Endothelial cell of umbilical vein (primary cell): ENCODE data around the gene KLHL25. TPM values are rescaled to one million over a fixed set of nuclear protein-coding genes. Genes with fewer than 3 reads are reported as not detected.

Experiments
- BruUV-seq: library from RNA; stranded (reverse); fragments of 400-500 nt; replicated peaks from 2 replicates; lab custom pipeline; 2021; lab: Mats Ljungman, UMichigan
- CTCF ChIA-PET: fragments of 300-600, 350-600 bp; sonication (Branson Sonifier 250); formaldehyde crosslinking; loops from one replicate; lab custom pipeline; 2021; ENCODE audit warnings: antibody characterized with exemption, inconsistent platforms; lab: Charles Lee
- POLR2A ChIA-PET: fragments of 300-600, 350-600 bp; sonication (Branson Sonifier 250); formaldehyde crosslinking; loops from one replicate; lab custom pipeline; 2021; ENCODE audit warnings: antibody characterized with exemption, inconsistent platforms; lab: Charles Lee
- DNase-seq: peaks from one replicate; pipeline ENCODE4 v3.0.0-alpha.2; 2011; ENCODE audit warnings: low read depth, low spot score
- FAIRE-seq: peaks from 2 replicates; lab custom pipeline; 2011; peaks lifted over from hg19 to GRCh38; lab: Jason Lieb, UNC
- H2AFZ ChIP-seq: 2 replicates; pipeline ENCODE4 v1.6.0; 2012; ENCODE audit warnings: low read depth, low read length, control low read depth, inconsistent platforms
- H3K27ac ChIP-seq: 2 replicates; pipeline ENCODE4 v1.5.1; 2011; ENCODE audit warnings: low read depth, mild to moderate bottlenecking, control low read depth, low read length, moderate library complexity; ENCODE audit not compliant: insufficient read depth
- H3K27me3 ChIP-seq, 2 experiments: 2 replicates each; pipeline versions ENCODE4 v1.6.0 to v1.6.1; 2011; ENCODE audit warnings: low read length in 2 of 2, mixed read lengths in 1 of 2; ENCODE audit not compliant: control insufficient read depth in 2 of 2, insufficient read depth in 2 of 2
- H3K36me3 ChIP-seq, 2 experiments: 2 replicates in 1 of 2; 3 replicates in 1 of 2; pipeline ENCODE4 v1.5.1; 2011; ENCODE audit warnings: low read length in 2 of 2, mild to moderate bottlenecking in 1 of 2, moderate library complexity in 1 of 2; ENCODE audit not compliant: control insufficient read depth in 2 of 2, insufficient read depth in 2 of 2; ENCODE audit errors: extremely low read depth in 1 of 2
- H3K4me1 ChIP-seq: 3 replicates; pipeline ENCODE4 v1.5.1; 2011; ENCODE audit warnings: mild to moderate bottlenecking, low read length; ENCODE audit not compliant: control insufficient read depth, insufficient read depth; ENCODE audit errors: extremely low read depth
- H3K4me2 ChIP-seq: 2 replicates; pipeline ENCODE4 v1.6.1; 2011; ENCODE audit warnings: low read length, control low read depth, mixed read lengths; ENCODE audit not compliant: insufficient read depth
- H3K4me3 ChIP-seq, 3 experiments: fragments of 200-600 bp in 1 of 3; sonication (generic), shearing (Covaris generic) in 1 of 3; replicated peaks in 1 of 3; 2 replicates each; pipeline ENCODE4 v1.5.1; 2011 to 2016; ENCODE audit warnings: control low read depth in 3 of 3, low read length in 3 of 3, mild to moderate bottlenecking in 2 of 3, inconsistent platforms in 1 of 3, low read depth in 1 of 3, moderate library complexity in 1 of 3; ENCODE audit not compliant: insufficient read depth in 1 of 3
- H3K79me2 ChIP-seq: 2 replicates; pipeline ENCODE4 v1.6.0; 2012; ENCODE audit warnings: low read length, inconsistent platforms; ENCODE audit not compliant: control insufficient read depth, insufficient read depth
- H3K9ac ChIP-seq: replicated peaks from 2 replicates; pipeline ENCODE3; 2011; ENCODE audit warnings: low read length, control low read depth; ENCODE audit not compliant: insufficient read depth; ENCODE audit errors: extremely low read depth
- H3K9me1 ChIP-seq: replicated peaks from 3 replicates; pipeline ENCODE4 v1.6.0; 2011; ENCODE audit warnings: mild to moderate bottlenecking, low read length; ENCODE audit not compliant: control insufficient read depth, insufficient read depth; ENCODE audit errors: extremely low read depth
- H3K9me3 ChIP-seq: replicated peaks from 2 replicates; pipeline ENCODE4 v1.5.1; 2012; ENCODE audit warnings: low read length, inconsistent platforms; ENCODE audit not compliant: control insufficient read depth, insufficient read depth
- H4K20me1 ChIP-seq: replicated peaks from 2 replicates; pipeline ENCODE3; 2011; ENCODE audit warnings: mild to moderate bottlenecking, low read length; ENCODE audit not compliant: control insufficient read depth, insufficient read depth; ENCODE audit errors: extremely low read depth
- CTCF ChIP-seq, 2 donors: IDR thresholded peaks; 1 replicate in 1 of 2; 2 replicates in 1 of 2; pipeline ENCODE4 v1.5.1; 2011; ENCODE audit warnings: low read length in 2 of 2, mild to moderate bottlenecking in 2 of 2, moderate library complexity in 2 of 2, control low read depth in 1 of 2, inconsistent platforms in 1 of 2, low read depth in 1 of 2; ENCODE audit not compliant: insufficient read depth in 1 of 2; ENCODE audit errors: extremely low read depth in 1 of 2
- EZH2 ChIP-seq: IDR thresholded peaks from 2 replicates; pipeline ENCODE4 v1.6.1; 2012; ENCODE audit warnings: borderline replicate concordance, low read depth, mild to moderate bottlenecking, moderate library complexity, low read length, inconsistent platforms; ENCODE audit not compliant: severe bottlenecking
- FOS ChIP-seq: IDR thresholded peaks from 2 replicates; pipeline ENCODE4 v1.6.1; 2011; ENCODE audit warnings: mild to moderate bottlenecking, low read length, moderate library complexity, borderline replicate concordance; ENCODE audit not compliant: insufficient read depth
- GATA2 ChIP-seq: IDR thresholded peaks from 2 replicates; pipeline ENCODE4 v1.7.0; 2011; ENCODE audit warnings: low read depth, mild to moderate bottlenecking, moderate library complexity, mixed read lengths, low read length; ENCODE audit not compliant: insufficient read length, insufficient read depth
- JUN ChIP-seq: IDR thresholded peaks from 2 replicates; pipeline ENCODE4 v1.6.1; 2011; ENCODE audit warnings: borderline replicate concordance, low read depth; ENCODE audit not compliant: insufficient read length, insufficient read depth
- MAX ChIP-seq: IDR thresholded peaks from 2 replicates; pipeline ENCODE4 v1.6.1; 2011; ENCODE audit not compliant: insufficient read depth, insufficient read length
- MYC ChIP-seq: IDR thresholded peaks from one replicate; pipeline ENCODE4 v1.6.1; 2011; ENCODE audit warnings: mild to moderate bottlenecking, low read depth, low read length
- POLR2A ChIP-seq: IDR thresholded peaks from 2 replicates; pipeline ENCODE4 v1.6.1; 2012; ENCODE audit warnings: low read depth, mild to moderate bottlenecking, control low read depth, low read length
- POLR2AphosphoS5 ChIP-seq: IDR thresholded peaks from 2 replicates; pipeline ENCODE4 v1.6.1; 2012; ENCODE audit warnings: low read depth, mild to moderate bottlenecking, control low read depth, low read length, moderate library complexity; ENCODE audit not compliant: insufficient read depth
- dilution Hi-C: fragments of 300-500 bp; cut with MboI; formaldehyde crosslinking; loops from one replicate; pipeline ENCODE4 v1.15.0; 2019; ENCODE audit warnings: low sequenced_read_pairs; ENCODE audit not compliant: extremely low pct_ligation_motif_present
- intact Hi-C: fragments of 100-400 bp; cut with micrococcal nuclease; formaldehyde crosslinking; loops from one replicate; pipeline ENCODE4 v1.10.0; 2022
- polyA plus RNA-seq, 4 experiments: library from polyadenylated mRNA; depleted of rRNA in 3 of 4; stranded (reverse) in 3 of 4; unstranded in 1 of 4; fragments of >200 nt; gene quantifications; 2 replicates each; pipeline versions ENCODE4 v1.2.1 to v1.2.3, GENCODE V29; 2011 to 2012; ENCODE audit warnings: missing spikeins in 1 of 4
- total RNA-seq: library from RNA; stranded (reverse); gene quantifications from 2 replicates; pipeline ENCODE4 v1.2.3, GENCODE V29; 2021

Gene KLHL25
- total and polyA plus RNA-seq, 2 donors (not counting 3 experiments of a cell fraction or from before 2014, with no cell fraction given): 5.4 to 6.4 TPM

- Histone ChIP-seq H3K27ac (no peak overlapping the region), H3K4me3 (no peak overlapping the region), H3K9ac (no peak overlapping the region), H4K20me1 (no peaks in the 10 kb centered on the region), H3K36me3 (peaks cover 29 to 31% of the 10 kb centered on the region in 2 experiments), H3K79me2 (no peaks in the 10 kb centered on the region), H3K27me3 (no peaks in the 10 kb centered on the region), H3K9me1 (no peaks in the 10 kb centered on the region), H3K9me3 (no peaks in the 10 kb centered on the region), H3K4me2 (no peak overlapping the region), H2AFZ (no peak overlapping the region), H3K4me1 (no peaks in the 10 kb centered on the region)
- ChIA-PET CTCF (interaction anchor here (1.8 kb wide), 1 partner anchor 132 kb away, joined by 5 read pairs; no protein-coding TSS in a partner anchor), POLR2A (no interaction called here)
- FAIRE-seq (no peak), DNase-seq (no peak)
- dilution Hi-C loops (no loop called here), intact Hi-C loops (loop anchor here (5.0 kb wide), 1 partner anchor 107 kb away; no protein-coding TSS in a partner anchor)
- BruUV-seq: no TSS peak
- TF ChIP-seq MAX: no peak
These were observed 70.5 kb downstream of the KLHL25 start for GRCh38 chr15:85723960-85724945.

- H3K4me3 ChIP-seq: no peak overlapping the region
- POLR2A ChIA-PET: no interaction called here
- no peak overlapping the region for H3K4me2 ChIP-seq
- CTCF ChIA-PET: no interaction called here
- H3K36me3 ChIP-seq: peaks cover 31 to 36% of the 10 kb centered on the region in 2 experiments
- no peak for FAIRE-seq
- H4K20me1 ChIP-seq: no peaks in the 10 kb centered on the region
- intact Hi-C loops (loop anchor here (5.0 kb wide), 1 partner anchor 105 kb away; no protein-coding TSS in a partner anchor), dilution Hi-C loops (no loop called here)
- TF ChIP-seq CTCF (IDR thresholded peaks at IDR 0.05; ENCODE audit: extremely low read depth in 1 of 2, insufficient read depth in 1 of 2, low read depth in 1 of 2, low read length in 2 of 2): no peak
- no peak for TF ChIP-seq MAX
- no peak for TF ChIP-seq JUN
- TF ChIP-seq EZH2: no peak
- no peak for TF ChIP-seq POLR2A
- no peak for TF ChIP-seq MYC
- no peak for TF ChIP-seq FOS
- no peak for TF ChIP-seq GATA2
- TF ChIP-seq POLR2AphosphoS5: no peak
- no peaks in the 10 kb centered on the region for H3K27me3 ChIP-seq
- H3K9me1 ChIP-seq: no peaks in the 10 kb centered on the region
- H3K4me1 ChIP-seq: no peaks in the 10 kb centered on the region
- H2AFZ ChIP-seq: no peak overlapping the region
- no peaks in the 10 kb centered on the region for H3K79me2 ChIP-seq
- no peaks in the 10 kb centered on the region for H3K9me3 ChIP-seq
- DNase-seq: no peak
- H3K27ac ChIP-seq: no peak overlapping the region
- BruUV-seq: no TSS peak
- no peak overlapping the region for H3K9ac ChIP-seq
These were observed 72.2 kb downstream of the KLHL25 start for GRCh38 chr15:85722374-85723152.
